ENCODE measurements around the gene MON1B.

Gene MON1B

GRCh38 chr16:77195411-77195810 is 4.4 kb downstream of the MON1B start:
- DNase-seq (ENCODE audit: low read depth in 2 of 2, low spot score in 1 of 2), result no peak

DNA sequence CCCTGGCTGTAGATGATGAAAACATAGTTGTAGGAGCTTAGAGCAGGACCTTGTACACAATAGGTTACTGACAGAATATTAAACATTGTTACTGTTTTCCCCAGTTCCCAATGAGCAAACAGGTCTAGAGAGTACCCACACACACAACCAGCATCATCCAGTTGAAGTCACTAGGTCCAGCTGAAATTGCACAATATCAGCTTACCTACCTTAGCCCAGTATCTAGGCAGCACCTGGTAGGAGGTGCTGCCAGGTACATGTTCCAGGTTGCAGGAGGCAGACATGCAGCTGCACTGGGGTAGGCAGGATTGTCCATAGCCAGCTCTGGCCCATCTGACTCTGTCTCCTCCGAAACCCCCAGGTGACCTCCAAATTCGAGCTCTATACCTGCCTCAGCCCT is 6.8 kb downstream of the MON1B start:
- DNase-seq (ENCODE audit: low read depth in 2 of 2, low spot score in 1 of 2), result no peak

DNA sequence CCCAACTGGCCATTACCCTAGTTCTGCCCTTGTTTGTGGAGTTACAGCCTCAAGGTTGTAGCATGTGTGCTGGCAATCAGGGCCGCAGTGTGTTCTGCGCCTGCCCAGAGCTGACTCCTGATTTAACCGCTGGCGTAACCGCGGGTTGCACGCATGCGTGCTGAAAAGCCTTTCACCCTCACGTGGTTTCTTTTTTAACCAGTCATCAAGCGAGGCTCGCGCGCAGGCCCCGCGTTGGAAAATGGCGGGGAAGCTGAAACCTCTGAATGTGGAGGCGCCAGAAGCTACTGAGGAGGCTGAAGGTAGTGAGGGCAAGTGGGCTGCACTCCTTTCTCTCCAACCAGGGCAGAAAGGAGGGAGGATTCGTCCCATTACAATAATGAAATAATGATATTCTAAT is 8.2 kb downstream of the MON1B start, which contains the start of gene SYCE1L:
SYCE1L (plus strand) TSS at position 198 of the 400 bp plus-strand sequence; CDS start at position 242, 44 bp downstream.
- no peak for DNase-seq (ENCODE audit: low read depth in 2 of 2, low spot score in 1 of 2)

DNA sequence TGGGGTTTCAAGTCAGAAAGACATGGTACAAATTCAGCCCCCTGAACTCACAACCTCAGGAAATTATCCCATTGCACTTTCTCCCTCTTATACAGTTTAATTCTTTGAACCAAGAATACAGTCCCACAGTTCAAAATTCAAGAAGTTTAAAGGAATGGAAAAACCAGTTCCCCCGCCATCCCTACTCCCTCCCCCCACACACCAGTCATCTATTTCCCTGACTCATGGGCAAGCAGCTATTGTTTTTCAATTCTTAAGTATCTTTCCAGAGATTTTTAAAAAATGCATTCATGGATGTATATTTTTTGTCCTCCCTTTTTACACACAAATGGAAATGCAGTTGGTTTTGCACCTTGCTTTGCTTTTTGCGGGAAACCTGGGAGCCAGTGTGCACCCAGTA is 15.5 kb downstream of the MON1B start:
- DNase-seq (ENCODE audit: low read depth in 2 of 2, low spot score in 1 of 2), result no peak

DNA sequence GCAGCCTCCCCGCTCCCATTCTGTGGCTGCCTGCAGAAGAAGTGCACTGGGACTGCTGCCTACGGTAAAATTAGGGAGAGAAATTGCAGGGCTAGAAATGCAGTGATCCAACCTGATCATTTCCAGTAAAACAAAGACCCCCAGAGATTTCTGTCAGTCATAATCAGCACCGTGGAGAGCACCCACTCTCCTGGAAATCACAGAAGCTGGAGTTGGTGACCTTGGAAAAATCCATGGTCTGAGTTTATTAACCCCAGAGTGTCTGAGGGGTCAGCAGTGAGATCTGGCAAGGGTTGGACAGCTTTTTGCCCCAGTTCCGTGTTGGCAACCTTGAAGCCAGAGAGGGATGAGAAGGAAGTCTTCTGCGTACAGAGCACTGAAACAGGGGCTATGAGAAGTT is 16.0 kb downstream of the MON1B start:
- DNase-seq (ENCODE audit: low read depth in 2 of 2, low spot score in 1 of 2), result no peak

GRCh38 chr16:77208382-77208781 is 17.4 kb downstream of the MON1B start:
- DNase-seq (ENCODE audit: low read depth in 2 of 2, low spot score in 1 of 2), result no peak

DNA sequence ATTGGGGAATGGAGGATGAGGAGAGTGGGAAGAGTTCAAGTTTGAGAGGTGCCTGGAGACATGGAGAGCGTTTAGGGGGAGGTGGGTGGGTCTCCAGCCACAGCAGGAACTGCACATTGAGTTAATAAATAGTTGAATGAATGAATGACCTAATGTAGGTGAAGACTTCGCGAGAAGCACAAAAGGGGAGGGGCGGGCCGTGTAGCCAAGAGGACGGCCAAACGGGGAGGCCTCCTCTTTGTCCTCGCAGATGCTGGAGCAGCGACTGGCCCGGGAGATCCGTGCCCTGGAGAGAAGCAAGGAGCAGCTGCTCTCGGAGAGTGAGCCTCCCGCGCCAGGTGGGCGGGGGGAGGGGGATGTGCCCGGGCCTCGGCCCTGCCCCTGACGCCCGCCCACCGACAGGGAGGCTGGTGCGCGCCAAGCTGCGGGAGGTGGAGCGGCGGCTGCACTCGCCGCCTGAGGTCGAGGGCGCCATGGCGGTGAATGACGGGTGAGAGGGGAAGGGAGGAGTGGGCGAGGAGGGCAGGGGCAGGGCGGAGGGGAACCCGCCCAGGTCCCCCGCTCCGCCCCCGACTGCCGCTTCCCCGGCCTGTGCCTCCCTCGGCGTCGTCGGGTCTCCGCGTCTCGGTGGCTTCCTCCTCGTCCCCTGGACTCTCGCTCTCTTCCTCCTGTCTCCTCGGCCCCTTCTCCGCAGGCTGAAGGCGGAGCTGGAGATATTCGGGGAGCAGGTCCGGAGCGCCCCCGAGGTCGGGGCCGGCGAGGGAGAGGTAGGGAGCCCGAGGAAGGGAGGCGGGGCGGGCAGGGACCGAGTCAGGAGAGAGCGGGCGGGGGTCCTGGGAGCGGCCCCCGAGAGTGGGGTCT is 21.1 kb downstream of the MON1B start:
- DNase-seq (ENCODE audit: low read depth in 2 of 2, low spot score in 1 of 2), result peak in 1 of 2 donors; percentile 55

DNA sequence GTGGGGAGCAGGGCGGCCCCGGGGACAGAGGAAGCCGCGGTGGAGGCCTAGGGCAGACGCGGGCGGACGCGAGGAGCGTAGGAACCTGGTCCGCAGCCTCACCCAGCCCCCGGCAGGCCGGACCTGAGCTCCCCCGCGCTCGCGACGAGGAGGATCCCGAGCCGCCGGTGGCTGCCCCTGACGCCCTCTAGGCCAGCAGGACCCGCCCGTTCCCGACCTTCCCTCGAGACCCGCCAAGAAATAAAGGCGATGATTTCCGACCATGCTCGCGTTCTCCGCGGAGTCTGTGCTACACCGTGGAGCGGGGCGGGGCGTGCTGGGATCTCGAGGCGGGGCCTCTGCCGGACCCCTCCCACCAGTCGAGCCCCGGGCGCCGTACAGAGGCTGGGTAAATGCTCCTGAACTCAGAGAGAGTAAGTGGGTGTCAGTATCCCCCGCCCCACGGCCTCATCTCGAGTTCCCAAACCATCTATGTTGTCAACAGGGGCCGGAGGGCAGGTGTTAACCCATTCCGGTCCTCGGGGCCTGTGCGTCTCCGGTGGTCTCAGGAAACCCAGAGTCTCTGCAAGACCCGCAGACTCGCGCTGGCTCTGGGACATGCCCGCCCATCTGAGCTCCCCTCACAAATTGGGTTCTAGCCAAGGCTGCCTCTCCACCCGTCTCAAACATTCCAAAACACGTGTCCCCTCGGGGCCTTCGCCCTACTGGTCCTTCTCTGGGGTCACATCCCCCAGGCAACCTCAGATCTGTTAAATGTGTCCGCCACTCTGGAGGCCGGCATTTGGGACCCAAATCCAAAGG is 22.0 kb downstream of the MON1B start:
- peak in 1 of 2 donors; percentile 58 for DNase-seq (ENCODE audit: low read depth in 2 of 2, low spot score in 1 of 2)

DNA sequence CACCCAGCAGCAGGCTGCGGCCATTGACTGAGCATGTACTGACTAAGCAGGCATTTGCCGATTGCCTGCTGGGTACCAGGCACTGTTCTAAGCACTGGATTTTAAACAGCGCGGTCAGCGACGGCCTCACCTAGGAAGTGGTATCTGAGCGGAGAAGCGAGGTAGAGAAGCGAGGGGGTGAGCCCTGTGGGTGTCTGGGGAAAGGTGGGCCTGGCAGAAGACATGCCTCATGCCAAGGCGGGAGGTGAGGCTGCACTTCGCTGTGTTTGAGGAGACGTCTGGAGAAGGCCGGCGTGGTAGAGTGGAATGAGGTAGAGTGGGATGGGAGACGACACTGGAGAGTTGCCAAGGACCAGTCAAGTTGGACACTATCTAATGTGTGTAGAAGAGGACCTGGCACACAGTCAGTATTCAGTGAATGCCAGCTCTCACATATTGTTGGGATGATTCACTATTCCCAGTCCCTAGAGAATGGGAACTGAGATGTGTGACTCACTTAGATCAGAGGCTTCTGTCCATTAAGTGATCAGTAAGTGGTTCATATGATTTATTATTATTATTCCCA is 22.6 kb downstream of the MON1B start:
- DNase-seq (ENCODE audit: low read depth in 2 of 2, low spot score in 1 of 2), result no peak

DNA sequence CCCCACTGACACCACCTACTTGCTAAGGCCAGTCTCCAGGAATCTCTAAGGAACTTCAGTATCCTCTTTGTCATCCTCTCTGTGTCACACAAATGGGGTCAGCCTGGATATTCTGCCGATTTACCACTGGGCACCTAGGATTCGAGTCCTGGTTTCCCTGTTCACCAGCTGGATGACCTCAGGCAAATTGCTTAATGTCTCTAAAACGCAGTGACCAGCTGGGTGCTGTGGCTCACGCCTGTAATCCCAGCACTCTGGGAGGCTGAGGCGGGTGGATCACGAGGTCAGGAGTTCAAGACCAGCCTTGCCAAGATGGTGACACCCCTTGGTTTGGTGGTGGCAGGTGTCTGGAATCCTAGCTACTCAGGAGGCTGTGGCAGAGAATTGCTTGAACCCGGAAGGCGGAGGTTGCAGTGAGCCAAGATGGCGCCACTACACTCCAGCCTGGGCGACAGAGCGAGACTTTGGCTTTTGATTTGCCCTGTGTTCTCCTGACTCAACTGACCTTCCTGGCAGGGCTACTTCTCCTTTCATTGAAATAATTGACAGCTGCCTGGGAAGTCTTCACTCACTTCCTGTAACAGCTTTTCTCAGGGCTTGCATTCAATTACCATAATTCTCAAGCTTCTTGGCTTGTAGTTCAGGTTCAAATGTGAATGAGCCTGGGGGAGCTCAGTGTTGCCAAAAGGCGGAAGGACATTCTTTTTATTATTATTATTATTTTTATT is 23.6 kb downstream of the MON1B start:
- no peak for DNase-seq (ENCODE audit: low read depth in 2 of 2, low spot score in 1 of 2)

- no peak for DNase-seq (ENCODE audit: low read depth in 2 of 2, low spot score in 1 of 2)
These were observed 28.4 kb downstream of the MON1B start for GRCh38 chr16:77219437-77219836.

DNA sequence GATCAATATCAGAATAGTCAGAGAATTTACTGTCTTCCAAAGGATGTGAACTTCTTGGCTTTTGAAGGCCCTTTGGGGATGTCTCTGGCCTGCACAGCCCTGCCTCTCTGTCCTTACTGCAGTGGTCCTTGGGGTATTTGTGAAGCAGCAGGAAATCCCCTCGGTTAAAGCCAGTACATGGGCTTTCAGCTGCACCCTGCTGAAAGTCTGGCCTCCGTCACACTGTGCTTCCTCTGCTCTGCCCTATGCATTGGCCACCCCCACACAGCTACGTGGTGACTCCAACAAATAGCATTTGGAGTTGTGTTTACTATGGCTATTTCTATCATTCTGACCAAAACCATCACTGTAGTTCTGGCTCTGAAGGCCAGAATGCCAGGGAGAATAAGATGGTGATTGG is 29.4 kb downstream of the MON1B start:
- no peak for DNase-seq (ENCODE audit: low read depth in 2 of 2, low spot score in 1 of 2)

- DNase-seq (ENCODE audit: low read depth in 2 of 2, low spot score in 1 of 2), result no peak
These were observed 30.5 kb downstream of the MON1B start for GRCh38 chr16:77221482-77221881.

DNA sequence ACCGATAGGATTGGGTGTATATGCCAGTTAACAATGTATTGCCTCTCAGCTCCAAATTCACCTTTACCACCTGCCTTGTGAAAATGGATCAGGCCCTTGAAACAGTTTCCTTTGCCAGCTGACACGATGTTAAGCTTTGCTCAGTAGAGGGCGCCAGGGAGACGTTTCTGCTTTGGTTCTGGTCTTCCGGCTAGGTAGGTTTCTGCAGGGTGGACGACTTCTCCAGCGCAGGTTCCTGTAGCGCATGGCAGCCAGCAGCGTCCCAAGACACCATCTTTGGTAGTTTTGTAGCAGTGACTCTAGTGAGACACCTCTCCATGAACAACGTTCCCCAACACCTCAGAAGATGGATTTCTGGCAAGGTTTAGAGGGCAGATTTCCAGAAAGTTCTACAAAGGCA is 32.2 kb downstream of the MON1B start:
- no peak for DNase-seq (ENCODE audit: low read depth in 2 of 2, low spot score in 1 of 2)

DNA sequence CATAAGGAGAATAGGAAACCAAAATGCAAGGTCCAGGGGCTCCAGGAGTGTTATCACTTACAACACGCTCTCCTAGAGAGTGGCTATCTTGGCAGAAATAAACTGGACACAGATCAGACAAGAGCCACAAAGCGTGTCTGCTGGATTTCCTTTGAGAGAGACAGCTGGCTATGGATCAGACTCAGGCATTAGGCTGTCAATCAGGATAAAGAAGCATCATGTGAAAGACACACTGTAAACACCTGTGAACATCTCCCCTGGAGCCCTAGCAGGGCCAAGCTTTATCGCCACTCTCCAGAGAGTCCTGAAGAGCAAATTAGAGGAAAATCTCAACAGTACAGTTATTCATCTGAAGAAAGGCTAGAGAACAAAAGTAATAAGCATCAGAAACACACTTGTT is 34.2 kb downstream of the MON1B start:
- no peak for DNase-seq (ENCODE audit: low read depth in 2 of 2, low spot score in 1 of 2)

DNA sequence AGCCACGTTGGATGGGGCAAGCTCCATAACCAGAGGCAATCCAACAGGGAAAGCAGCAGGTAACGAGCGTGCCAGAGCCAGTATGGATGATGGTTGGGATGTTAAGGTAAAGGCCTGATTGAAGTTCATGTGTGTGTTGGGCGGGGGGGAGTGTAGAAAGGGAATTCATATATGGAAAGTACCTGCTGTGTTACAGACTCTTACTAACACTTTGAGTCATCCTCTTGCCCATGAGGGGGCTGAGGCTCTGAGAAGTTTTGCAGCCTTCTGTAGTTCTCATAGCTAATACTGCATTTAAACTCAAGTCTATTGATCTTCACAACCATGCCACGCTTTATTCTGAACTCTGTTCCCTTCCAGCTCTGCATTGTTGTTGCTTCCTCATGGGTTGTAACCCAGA is 36.8 kb downstream of the MON1B start:
- DNase-seq (ENCODE audit: low read depth in 2 of 2, low spot score in 1 of 2), result no peak

- DNase-seq (ENCODE audit: low read depth in 2 of 2, low spot score in 1 of 2), result no peak
These were observed 40.1 kb downstream of the MON1B start for GRCh38 chr16:77231047-77231446.

DNA sequence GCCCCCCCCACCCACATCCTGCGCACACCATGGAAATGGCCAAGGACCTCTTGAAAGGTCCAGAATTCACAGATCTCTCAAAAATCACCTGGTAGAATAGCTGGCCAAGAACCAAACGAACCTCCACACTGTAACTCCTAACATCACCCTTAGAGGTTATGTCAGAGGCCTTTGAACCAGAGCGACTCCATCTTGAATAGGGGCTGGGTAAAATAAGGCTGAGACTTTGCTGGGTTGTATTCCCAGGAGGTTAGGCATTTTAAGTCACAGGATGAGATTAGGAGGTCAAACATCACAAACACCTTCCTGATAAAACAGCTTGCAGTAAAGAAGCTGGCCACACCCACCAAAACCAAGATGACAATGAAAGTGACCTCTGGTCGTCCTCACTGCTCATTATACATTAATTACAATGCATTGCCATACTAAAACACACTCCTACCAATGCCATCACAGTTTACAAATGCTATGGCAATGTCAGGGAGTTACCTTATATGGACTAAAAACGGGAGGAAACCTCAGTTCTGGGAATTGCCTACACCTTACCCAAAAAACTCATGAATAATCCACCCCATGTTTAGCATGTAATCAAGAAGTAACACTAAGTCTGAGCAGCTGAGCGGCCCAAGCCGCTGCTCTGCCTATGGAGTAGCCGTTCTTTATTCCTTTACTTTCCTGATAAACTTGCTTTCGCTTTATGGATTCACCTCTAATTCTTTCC is 43.0 kb downstream of the MON1B start:
- DNase-seq (ENCODE audit: low read depth in 2 of 2, low spot score in 1 of 2), result no peak

DNA sequence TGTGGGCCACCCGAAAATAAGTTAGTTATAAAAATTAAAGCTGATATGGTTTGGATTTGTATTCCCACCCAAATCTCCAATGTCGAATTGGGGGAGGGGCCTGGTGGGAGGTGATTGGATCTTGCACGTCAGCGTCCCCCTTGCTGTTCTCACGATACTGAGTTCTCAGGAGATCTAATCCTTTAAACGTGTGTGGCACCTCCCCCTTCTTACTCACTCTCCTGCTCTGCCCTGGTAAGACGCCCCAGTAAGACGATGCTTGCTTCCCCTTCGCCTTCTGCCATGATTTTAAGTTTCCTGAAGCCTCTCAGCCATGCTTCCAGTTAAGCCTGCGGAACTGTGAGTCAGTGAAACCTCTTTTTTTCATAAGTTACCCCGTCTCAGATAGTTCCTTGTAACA is 43.6 kb downstream of the MON1B start:
- DNase-seq (ENCODE audit: low read depth in 2 of 2, low spot score in 1 of 2), result no peak

DNA sequence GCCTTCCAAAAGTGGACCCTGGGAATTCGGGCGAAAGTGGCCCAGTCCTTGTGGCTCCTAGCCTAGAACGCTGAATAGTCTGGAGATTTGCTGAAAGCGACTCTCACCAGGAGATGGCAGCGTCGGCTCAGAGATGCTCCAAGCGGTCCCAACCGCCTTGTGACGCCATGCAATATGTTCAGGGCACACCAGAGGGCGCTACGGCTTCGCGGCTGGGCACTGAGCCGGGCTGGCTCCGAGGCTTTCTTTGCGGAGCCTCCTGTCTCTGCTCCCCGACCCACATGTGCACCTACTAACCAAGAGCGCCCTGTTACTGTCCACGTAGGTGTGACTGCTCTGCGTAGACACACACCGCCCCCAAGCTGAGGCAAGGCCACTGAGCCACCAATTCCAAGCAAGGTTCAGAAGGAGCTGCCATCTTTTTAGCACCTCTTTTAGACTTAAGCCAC is 45.1 kb downstream of the MON1B start:
- DNase-seq (ENCODE audit: low read depth in 2 of 2, low spot score in 1 of 2), result peak; percentile 70 to 74

DNA sequence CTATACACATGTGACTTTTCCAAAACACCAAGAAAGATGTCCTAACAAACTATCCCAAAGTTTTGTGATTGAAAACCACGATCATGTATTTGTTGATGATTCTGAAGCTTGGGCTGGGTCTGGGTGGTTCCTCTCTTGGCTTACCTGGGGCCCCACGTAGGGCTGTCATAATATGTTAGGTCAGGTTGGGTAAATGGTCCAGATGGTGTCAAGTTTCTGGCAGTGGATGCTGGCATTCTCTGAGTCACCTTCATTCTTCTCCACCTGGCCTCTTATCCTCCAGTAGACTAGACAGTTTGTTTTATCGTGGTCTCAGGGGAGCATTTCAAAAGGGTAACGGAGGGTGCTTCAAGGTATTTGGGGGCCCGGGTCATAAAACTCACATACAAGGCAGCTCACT is 47.6 kb downstream of the MON1B start:
- DNase-seq (ENCODE audit: low read depth in 2 of 2, low spot score in 1 of 2), result no peak

Data from stimulated activated CD8-positive, alpha-beta memory T cell treated with anti-CD3 and anti-CD28 coated beads, Interleukin-4, amount 100 ng/mL, for 1 hour (primary cell).